ENCODE measurements around the gene MYCN. TPM values are rescaled to one million over a fixed set of nuclear protein-coding genes. Genes with fewer than 3 reads are reported as not detected.

The MYCN gene
- total and polyA plus RNA-seq, 2 donors (not counting 3 experiments of a cell fraction or from before 2014, with no cell fraction given), result 0.47 to 6.8 TPM

- BruUV-seq (replicated peaks), result no TSS peak
- no peak for DNase-seq (ENCODE audit: low read depth, low spot score)
- no peaks in the 10 kb centered on the region for H4K20me1 ChIP-seq (replicated peaks; ENCODE audit: control insufficient read depth, extremely low read depth, insufficient read depth, low read length)
- TF ChIP-seq POLR2A (IDR thresholded peaks at IDR 0.05; ENCODE audit: low read depth, low read length) (no peak), FOS (IDR thresholded peaks at IDR 0.05; ENCODE audit: borderline replicate concordance, insufficient read depth, low read length) (no peak), MYC (IDR thresholded peaks at IDR 0.05; ENCODE audit: low read depth, low read length) (no peak), POLR2AphosphoS5 (IDR thresholded peaks at IDR 0.05; ENCODE audit: insufficient read depth, low read depth, low read length) (no peak), MAX (IDR thresholded peaks at IDR 0.05; ENCODE audit: insufficient read depth, insufficient read length) (no peak), EZH2 (IDR thresholded peaks at IDR 0.05; ENCODE audit: borderline replicate concordance, low read depth, low read length, severe bottlenecking) (no peak), GATA2 (IDR thresholded peaks at IDR 0.05; ENCODE audit: insufficient read depth, insufficient read length, low read depth, low read length) (no peak), JUN (IDR thresholded peaks at IDR 0.05; ENCODE audit: borderline replicate concordance, insufficient read depth, insufficient read length, low read depth) (no peak)
- TF ChIP-seq, protein P1, sequence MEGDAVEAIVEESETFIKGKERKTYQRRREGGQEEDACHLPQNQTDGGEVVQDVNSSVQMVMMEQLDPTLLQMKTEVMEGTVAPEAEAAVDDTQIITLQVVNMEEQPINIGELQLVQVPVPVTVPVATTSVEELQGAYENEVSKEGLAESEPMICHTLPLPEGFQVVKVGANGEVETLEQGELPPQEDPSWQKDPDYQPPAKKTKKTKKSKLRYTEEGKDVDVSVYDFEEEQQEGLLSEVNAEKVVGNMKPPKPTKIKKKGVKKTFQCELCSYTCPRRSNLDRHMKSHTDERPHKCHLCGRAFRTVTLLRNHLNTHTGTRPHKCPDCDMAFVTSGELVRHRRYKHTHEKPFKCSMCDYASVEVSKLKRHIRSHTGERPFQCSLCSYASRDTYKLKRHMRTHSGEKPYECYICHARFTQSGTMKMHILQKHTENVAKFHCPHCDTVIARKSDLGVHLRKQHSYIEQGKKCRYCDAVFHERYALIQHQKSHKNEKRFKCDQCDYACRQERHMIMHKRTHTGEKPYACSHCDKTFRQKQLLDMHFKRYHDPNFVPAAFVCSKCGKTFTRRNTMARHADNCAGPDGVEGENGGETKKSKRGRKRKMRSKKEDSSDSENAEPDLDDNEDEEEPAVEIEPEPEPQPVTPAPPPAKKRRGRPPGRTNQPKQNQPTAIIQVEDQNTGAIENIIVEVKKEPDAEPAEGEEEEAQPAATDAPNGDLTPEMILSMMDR (IDR thresholded peaks at IDR 0.05; ENCODE audit: extremely low read depth in 1 of 2, insufficient read depth in 1 of 2, low read depth in 1 of 2, low read length in 2 of 2), result no peak
- no peak overlapping the region for H2AFZ ChIP-seq (ENCODE audit: low read depth, low read length)
- FAIRE-seq, result no peak
- H3K4me3 ChIP-seq (replicated peaks in 1 of 3; ENCODE audit: insufficient read depth in 1 of 3, low read depth in 1 of 3, low read length in 3 of 3), result no peak overlapping the region
- no peaks in the 10 kb centered on the region for H3K79me2 ChIP-seq (ENCODE audit: control insufficient read depth, insufficient read depth, low read length)
- no peak overlapping the region for H3K4me2 ChIP-seq (ENCODE audit: insufficient read depth, low read length)
- no peaks in the 10 kb centered on the region for H3K4me1 ChIP-seq (ENCODE audit: control insufficient read depth, extremely low read depth, insufficient read depth, low read length)
- CTCF ChIA-PET, result no interaction called here
- H3K9me3 ChIP-seq (replicated peaks; ENCODE audit: control insufficient read depth, insufficient read depth, low read length), result no peaks in the 10 kb centered on the region
- H3K9me1 ChIP-seq (replicated peaks; ENCODE audit: control insufficient read depth, extremely low read depth, insufficient read depth, low read length), result no peaks in the 10 kb centered on the region
- intact Hi-C loops (cut with micrococcal nuclease), result no loop called here
- POLR2A ChIA-PET, result no interaction called here
- dilution Hi-C loops (cut with MboI; ENCODE audit: extremely low pct_ligation_motif_present, low sequenced_read_pairs), result no loop called here
- no peaks in the 10 kb centered on the region for H3K27me3 ChIP-seq (ENCODE audit: control insufficient read depth in 2 of 2, insufficient read depth in 2 of 2, low read length in 2 of 2)
- H3K36me3 ChIP-seq (ENCODE audit: control insufficient read depth in 2 of 2, extremely low read depth in 1 of 2, insufficient read depth in 2 of 2, low read length in 2 of 2), result no peaks in the 10 kb centered on the region
- no peak overlapping the region for H3K9ac ChIP-seq (replicated peaks; ENCODE audit: extremely low read depth, insufficient read depth, low read length)
- H3K27ac ChIP-seq (ENCODE audit: insufficient read depth, low read depth, low read length), result no peak overlapping the region
These were observed 45.7 kb upstream of the MYCN start for GRCh38 chr2:15894481-15895144.

Data from endothelial cell of umbilical vein (primary cell).